GM18505 (cell line): ENCODE measurements around the gene MRPS18A.
"Not testable (repeated sequence)": the region's sequence is repeated elsewhere in the genome, so short reads cannot be mapped to it uniquely, and the experiment has no call there.

Source experiments
- ATAC-seq: cut with Tn5 transposase; IDR thresholded peaks from one replicate; pipeline ENCODE4 v1.9.1; 2021; ENCODE audit not compliant: unreplicated experiment
- POLR2A ChIP-seq: IDR thresholded peaks from 4 replicates; pipeline ENCODE4 v1.6.1; 2011; ENCODE audit warnings: borderline replicate concordance; ENCODE audit not compliant: insufficient read depth, insufficient read length; ENCODE audit errors: extremely low read depth

Gene MRPS18A

DNA sequence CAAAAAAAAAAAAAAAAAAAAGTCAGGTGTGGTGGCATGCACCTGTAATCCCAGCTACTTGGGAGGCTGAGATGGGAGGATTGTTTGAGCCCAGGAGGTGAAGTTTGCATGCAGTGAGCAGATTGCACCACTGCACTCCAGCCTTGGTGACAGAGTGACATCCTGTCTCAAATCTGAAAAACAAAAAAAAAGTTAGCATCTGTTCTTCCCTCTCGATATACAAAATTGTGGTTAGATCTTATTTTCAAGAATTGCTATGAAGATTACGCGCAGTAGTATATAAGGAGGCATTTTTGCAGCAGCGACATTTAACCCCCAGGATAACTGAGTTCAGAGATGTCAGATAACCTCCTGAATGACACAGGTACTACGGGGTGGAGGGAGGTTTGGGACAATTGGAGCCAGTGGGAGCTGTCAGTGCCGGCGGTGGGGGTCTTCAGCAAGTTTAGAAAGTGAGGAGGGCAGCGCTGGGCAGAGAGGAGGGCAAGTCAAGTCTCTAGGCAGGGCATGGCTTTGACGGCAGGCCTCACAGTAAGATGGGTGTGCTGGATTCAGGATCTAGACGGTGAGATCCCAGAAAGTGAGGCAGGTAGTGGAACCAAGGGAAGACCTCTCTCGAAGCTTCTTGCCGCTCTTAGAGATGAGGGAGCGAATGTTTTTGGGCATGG is 26.2 kb upstream of the MRPS18A start:
- TF ChIP-seq POLR2A: no peak
- ATAC-seq: no peak

DNA sequence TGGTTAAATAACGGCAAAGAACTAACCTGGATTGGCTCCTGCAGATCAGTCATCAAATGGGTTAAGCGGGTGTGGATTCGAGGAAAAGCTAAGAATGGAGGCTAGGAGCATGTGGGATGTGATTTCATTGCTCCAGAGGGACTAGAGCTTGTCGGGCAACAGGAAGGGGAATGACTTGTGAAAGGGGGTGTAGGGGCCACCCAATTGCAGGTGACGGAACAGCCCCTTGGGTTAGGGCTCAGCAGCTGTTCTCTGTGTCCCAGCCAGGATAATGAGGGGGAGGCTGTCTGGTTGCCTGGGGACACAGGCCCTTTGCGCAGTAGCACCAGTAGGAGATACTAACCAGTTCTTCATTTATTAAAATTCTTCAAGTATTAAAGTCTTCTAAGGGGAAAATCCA is 25.0 kb upstream of the MRPS18A start:
- no peak for ATAC-seq
- no peak for TF ChIP-seq POLR2A

DNA sequence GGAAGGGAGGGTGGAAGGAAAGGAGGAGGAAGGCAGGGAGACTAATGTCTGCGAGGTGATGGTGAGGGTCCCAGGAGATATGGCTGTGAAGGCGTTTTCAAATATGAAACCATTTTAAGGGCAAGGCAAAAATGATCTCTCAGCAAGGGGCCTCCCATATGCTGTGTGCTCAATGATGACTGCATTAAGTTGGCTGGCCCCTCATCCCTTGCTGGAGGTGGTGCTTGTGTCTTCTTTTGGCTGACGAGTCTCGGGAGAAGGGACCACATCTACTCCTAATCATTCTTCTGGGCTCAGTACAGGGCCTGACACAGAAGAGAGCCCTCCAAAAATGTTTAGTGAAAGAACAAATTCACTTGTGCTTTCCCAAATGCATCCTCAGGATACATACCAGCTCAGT is 23.0 kb upstream of the MRPS18A start:
- ATAC-seq: no peak
- TF ChIP-seq POLR2A: no peak

DNA sequence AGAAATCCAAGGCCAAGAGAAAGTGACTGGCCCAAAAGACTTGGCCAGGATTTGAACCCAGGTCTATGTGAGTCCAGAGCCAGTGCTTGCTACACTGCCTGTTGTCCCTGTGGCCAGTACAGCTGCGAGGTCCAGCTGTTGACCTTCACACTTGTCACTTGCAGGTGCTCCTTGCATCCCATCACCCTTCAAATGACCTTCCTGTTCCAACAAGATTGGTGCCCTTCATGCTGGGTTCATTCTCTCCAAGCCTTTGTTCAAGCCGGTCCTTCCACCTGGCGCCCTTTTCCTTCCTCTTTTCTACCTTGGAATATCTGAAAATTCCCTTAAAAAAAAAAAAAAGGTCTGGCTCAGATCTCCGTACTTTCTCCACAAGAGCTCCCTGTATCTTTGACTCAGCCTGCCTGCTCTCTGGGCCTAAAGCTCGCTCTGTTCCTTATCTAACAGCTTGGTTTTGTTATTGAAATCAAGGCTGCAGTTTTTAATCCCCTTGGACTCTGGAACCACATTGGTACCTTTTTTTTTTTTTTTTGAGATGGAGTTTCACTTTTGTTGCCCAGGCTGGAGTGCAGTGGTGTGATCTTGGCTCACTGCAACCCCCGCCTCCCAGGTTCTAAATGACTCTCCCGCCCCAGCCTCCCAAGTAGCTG is 22.2 kb upstream of the MRPS18A start:
- TF ChIP-seq POLR2A: no peak
- no peak for ATAC-seq

DNA sequence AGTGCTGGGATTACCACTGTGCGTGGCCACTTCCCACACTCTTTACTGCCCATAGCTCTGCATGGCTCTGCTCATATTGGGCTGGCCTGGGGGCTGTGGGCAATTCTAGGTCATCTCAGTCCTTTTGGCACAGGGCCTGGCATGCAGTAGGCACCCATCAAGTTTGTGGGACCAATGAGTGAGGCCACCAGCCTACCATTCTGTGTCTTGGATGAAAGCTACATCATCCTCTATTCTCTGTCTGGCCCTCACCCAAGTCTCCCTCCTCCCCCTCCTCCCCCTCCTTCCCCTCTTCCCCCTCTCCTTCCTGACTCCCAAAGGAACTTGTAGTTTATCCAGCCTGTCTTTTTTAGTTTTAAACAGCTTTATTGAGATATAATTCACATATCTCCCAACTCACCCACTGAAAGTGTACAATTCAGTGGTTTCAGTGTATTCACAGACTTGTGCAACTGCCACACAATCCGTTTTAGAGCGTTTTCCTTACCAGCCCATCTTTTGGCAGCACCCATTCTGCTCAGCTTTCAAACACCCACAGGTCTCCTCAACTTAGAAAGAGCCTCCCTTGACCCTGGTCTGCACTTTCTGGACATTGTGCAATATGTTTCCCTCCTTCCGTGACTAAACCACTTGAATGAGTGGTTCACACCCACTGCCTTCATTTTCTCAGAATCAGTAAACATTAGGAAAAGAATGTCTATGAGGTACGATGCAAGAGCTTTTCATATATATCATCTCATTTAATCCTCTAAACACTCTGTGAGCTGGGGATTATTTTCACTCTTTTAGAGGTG is 21.5 kb upstream of the MRPS18A start:
- TF ChIP-seq POLR2A: no peak
- ATAC-seq: no peak

DNA sequence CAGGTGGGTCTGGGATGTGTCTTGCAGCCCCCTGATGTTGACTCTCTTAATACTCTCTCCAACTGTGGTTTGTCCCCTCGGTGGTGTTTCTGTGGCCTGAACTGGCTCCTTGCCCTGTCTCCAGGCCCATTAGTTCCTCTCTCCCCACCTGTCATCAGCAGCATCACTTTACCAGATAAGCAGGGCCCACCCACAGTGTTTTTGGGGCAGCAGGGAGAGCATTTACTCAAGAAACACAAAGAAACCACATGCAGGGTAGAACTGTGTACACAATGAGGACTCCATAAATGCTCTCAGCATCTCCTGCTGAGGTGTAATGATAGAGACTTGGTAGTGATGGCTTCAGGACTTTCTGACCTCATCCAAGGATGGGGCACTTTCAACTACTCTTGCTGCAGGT is 20.2 kb upstream of the MRPS18A start:
- no peak for TF ChIP-seq POLR2A
- ATAC-seq: no peak

DNA sequence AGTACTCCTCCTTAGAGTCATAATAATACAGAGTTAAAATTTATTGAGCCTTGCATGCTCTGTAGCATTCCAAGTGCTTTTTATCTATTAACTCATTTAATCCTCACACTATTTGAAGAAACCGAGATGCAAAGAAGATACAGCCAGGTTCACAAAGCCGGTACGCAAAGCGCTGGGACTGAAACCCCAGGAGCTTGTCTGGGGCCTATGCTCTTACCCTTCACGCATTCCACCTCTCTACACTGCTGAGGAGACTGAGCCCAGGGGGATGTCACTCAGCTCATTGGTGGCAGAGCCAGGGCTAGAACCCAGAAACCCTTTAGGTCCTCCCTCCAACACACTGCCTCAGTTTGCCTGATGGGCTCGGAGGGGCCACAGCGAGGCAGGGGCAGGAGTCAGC is 19.7 kb upstream of the MRPS18A start:
- no peak for ATAC-seq
- TF ChIP-seq POLR2A: no peak

DNA sequence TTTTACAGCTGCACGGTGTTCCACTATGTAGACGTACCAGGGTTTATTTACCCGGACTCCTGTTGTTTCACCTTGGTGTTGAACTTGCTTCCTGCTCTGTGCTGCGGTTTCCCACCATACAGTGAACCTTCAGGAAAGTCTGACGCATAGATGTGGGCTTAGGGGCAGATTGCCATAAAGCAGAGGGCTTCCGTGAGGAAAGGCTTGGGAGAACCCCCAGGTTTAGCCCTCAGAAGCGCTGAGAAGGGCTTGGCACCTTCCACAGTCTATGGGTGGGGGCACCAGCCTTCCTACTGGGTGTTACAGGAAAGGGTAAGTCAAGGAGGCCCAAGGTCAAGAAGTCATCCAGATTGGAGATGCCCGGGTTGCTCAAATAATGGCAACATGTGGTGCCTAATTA is 19.2 kb upstream of the MRPS18A start:
- ATAC-seq: no peak
- no peak for TF ChIP-seq POLR2A

DNA sequence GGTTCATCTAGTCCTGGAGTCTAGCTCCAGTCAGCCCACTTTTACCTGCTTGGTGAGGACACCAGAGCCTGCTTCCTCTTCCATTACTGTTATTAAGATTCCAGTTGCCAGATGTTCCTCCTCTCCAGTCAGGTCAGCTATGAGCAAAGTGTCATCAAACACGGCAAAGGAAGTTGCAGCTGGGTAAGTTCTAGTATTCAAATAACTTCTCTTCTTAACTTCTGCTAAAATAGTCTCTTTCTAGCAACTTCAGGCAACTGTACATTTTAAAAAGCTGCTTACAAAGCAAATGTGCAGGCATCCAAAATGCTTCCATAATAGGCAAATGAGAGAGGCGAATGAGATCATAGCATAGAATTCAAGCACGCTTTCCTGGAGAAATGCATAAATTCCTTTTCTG is 18.4 kb upstream of the MRPS18A start:
- no peak for TF ChIP-seq POLR2A
- ATAC-seq: no peak

DNA sequence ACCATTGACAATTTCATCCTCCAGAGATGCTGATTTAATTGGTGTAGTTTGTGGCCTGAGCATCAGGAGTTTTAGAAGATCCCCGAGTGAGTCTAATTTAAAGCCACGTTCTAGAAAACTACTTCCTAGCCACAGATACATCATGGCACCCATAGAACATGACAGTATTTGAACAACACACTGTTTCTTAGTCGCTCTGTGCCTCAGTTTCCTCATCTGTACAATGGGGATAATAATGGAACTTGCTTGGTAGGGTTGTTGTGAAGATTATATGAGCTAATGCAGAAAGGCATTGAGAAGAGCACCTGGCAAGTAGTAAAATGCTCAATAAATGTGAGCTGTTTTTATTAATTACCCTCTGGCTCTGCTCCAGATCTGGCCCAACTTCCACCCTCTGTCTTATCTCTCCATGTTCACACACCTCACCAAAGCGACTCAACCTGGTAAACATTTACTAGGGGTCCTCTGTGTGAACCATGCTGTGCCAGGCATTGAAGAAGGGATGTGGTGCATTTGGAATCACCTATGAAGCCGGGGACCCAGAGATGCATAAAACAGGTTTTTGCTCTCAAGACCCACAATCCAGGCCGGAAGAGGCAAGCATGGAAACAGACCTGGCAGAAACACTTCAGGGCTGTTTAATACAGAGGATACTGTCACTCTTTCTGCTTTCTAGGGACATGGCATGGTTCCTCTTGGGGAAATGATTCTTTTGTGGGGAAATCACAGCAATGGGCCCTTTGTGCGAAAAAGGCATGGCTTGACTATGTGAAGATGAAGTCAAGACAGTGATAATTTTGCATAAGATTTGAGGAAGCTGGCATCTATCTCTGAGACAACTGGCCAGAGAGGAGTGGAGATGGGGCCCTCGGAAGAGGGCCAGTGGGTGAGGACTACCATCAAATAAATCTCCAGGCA is 16.2 kb upstream of the MRPS18A start:
- no peak for TF ChIP-seq POLR2A
- ATAC-seq: no peak

DNA sequence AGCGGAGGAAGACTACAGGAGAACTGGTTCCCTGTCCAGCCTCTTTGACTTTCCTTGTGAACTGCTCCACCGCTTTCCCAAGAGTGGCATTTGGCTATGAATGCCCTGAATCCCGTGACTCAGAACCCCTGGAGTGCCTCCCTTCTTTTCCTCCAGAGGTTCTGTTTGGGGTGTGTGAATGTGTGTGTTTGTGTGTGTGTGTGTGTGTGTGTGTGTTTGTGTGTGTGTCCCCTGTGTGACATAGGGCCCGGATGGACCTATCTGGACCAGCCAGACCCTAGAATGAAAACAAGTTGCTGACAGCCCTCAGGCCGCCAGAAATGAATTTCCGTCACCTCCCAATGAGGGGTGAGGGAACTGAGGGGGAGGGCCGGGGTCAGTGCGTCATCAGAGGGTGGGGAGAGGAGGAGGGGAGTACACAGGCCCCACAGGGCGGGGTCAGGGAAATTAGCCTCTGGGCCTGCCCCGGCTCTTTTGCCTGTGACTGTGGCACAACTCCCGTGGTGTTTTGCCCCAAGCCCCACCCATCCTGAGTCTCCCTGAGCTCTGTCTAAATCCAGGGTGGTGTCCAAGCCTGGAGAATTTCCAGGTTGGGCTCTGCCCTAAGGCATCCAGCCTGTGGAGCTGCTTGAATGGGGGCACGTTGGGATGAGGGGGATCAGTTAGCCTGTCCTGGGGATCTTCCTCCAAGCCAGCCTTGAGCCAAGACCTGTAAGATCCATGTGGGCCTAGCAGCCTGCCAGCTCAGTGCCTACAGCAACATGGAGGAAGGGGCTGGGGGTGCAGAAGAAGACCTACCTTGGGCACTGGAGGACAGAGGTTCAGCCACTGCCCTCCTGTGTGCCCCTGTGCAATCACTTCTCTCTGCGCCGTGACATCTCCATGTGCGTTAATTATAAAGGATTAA is 15.2 kb upstream of the MRPS18A start:
- TF ChIP-seq POLR2A: no peak
- ATAC-seq: no peak

DNA sequence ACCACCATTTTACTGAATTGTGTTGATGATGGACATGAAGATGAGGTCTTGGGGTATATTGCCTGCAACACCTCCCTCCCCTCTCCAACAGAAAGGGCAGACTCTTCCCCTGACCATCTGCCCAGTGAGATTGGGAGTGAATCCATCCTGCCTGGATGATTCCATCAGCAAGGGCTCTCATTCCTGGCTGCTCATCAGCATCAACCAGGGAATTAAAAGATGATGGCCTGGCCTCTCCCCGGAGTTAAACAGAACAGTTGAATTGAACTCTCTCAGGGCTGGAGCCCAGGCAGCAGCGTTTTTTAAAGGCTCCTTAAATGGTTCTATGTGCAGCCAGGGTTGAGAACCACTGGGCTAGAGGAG is 14.6 kb upstream of the MRPS18A start:
- no peak for ATAC-seq

DNA sequence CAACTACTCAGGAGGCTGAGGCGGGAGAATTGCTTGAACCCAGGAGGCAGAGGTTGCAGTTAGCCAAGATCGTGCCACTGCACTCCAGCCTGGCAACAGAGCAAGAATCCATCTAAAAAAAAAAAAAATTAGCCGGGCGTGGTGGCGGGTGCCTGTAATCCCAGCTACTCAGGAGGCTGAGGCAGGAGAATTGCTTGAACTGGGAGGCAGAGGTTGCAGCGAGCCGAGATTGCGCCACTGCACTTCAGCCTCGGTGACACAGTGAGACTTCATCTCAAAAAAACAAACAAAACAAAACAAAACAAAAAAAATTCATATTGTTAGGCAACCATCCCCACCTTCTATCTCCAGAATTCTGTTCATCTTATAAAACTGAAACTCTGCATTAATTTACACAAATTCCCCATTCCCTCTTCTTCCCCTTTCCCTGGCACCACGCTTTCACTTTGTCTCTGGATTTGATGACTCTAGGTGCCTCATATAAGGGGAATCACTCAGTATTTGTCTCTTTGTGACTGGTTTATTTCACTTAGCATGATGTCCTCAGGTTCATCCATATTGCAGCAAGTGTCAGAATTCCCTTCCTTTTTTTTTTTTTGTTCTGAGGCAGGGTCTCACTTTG is 13.5 kb upstream of the MRPS18A start:
- ATAC-seq: not testable (repeated sequence)

More for the DNA sequence above, 14.6 kb upstream of the MRPS18A start:
- no peak for TF ChIP-seq POLR2A
